B cell (primary cell): Measurements from ENCODE around the gene B9D2. TPM values are rescaled to one million over a fixed set of nuclear protein-coding genes. Genes with fewer than 3 reads are reported as not detected.

Source experiments
- ATAC-seq: fragments of 200-7000 bp; cut with Tn5 transposase; one replicate; pipeline ENCODE4 v1.10.0; 2021; ENCODE audit warnings: low read depth, mild to moderate bottlenecking, moderate number of reproducible peaks, moderate library complexity
- CTCF ChIA-PET: fragments of 350-600 bp; sonication (Branson Sonifier 250); formaldehyde crosslinking; loops from one replicate; lab custom pipeline; 2021; ENCODE audit warnings: antibody characterized with exemption, inconsistent platforms; lab: Charles Lee
- POLR2A ChIA-PET: fragments of 350-600 bp; sonication (Branson Sonifier 250); formaldehyde crosslinking; loops from one replicate; lab custom pipeline; 2021; ENCODE audit warnings: antibody characterized with exemption; lab: Charles Lee
- DNase-seq: peaks from one replicate; pipeline ENCODE4 v3.0.0; 2013
- H2AFZ ChIP-seq: 2 replicates; pipeline ENCODE4 v1.6.1; 2012; ENCODE audit warnings: mild to moderate bottlenecking, low read depth, low read length; ENCODE audit not compliant: insufficient read depth, poor library complexity, severe bottlenecking
- H3K27ac ChIP-seq, 2 donors: 1 replicate in 1 of 2; 2 replicates in 1 of 2; pipeline ENCODE4 v1.5.1; 2012 to 2013; ENCODE audit warnings: low read length in 2 of 2, mild to moderate bottlenecking in 2 of 2, moderate library complexity in 1 of 2
- H3K27me3 ChIP-seq, 4 experiments: fragments of 200-600 bp in 1 of 4; sonication (generic) in 1 of 4; replicated peaks in 1 of 4; 1 replicate in 2 of 4; 2 replicates in 2 of 4; pipeline versions ENCODE4 v1.6.1 to v1.7.0; 2013 to 2016; ENCODE audit warnings: low read length in 3 of 4, mild to moderate bottlenecking in 2 of 4, mixed read lengths in 1 of 4, moderate library complexity in 1 of 4; ENCODE audit not compliant: insufficient read depth in 4 of 4, control insufficient read depth in 3 of 4; ENCODE audit errors: control extremely low read depth in 1 of 4
- H3K36me3 ChIP-seq, 2 experiments: replicated peaks in 1 of 2; 1 replicate in 1 of 2; 2 replicates in 1 of 2; pipeline versions ENCODE4 v1.6.1 to v1.7.1; 2013; ENCODE audit warnings: low read length in 1 of 2; ENCODE audit not compliant: insufficient read depth in 2 of 2, control insufficient read depth in 1 of 2; ENCODE audit errors: control extremely low read depth in 1 of 2, extremely low read depth in 1 of 2
- H3K4me1 ChIP-seq, 2 donors: fragments of 200-600 bp in 1 of 2; sonication (generic) in 1 of 2; 1 replicate in 1 of 2; 2 replicates in 1 of 2; pipeline versions ENCODE4 v1.5.1 to v1.6.1; 2013 to 2017; ENCODE audit warnings: low read length in 2 of 2; ENCODE audit not compliant: control insufficient read depth in 2 of 2, insufficient read depth in 2 of 2
- H3K4me2 ChIP-seq: replicated peaks from 2 replicates; pipeline ENCODE3; 2012; ENCODE audit warnings: mild to moderate bottlenecking, low read depth, low read length; ENCODE audit not compliant: poor library complexity, severe bottlenecking
- H3K4me3 ChIP-seq, 5 experiments: fragments of 200-600 bp in 1 of 5; sonication (generic) in 1 of 5; 1 replicate in 3 of 5; 2 replicates in 2 of 5; pipeline versions ENCODE4 v1.5.1 to v1.7.0; 2011 to 2016; ENCODE audit warnings: low read length in 4 of 5, mild to moderate bottlenecking in 4 of 5, low read depth in 2 of 5, control low read depth in 1 of 5, moderate library complexity in 1 of 5; ENCODE audit not compliant: insufficient read depth in 1 of 5; ENCODE audit errors: control extremely low read depth in 1 of 5, extremely low read depth in 1 of 5
- H3K79me2 ChIP-seq: fragments of 200-600 bp; sonication (generic); one replicate; pipeline ENCODE4 v1.6.0; 2016; ENCODE audit warnings: low read length; ENCODE audit not compliant: control insufficient read depth, insufficient read depth
- H3K9ac ChIP-seq: fragments of 200-600 bp; sonication (generic); 2 replicates; pipeline ENCODE4 v1.6.1; 2017; ENCODE audit warnings: mild to moderate bottlenecking, low read length, moderate library complexity
- H3K9me3 ChIP-seq, 3 donors: one replicate each; pipeline versions ENCODE4 v1.6.1 to v1.7.1; 2013; ENCODE audit warnings: low read length in 2 of 3; ENCODE audit not compliant: control insufficient read depth in 2 of 3, insufficient read depth in 1 of 3; ENCODE audit errors: control extremely low read depth in 1 of 3
- H4K20me1 ChIP-seq: 2 replicates; pipeline ENCODE4 v1.6.0; 2012; ENCODE audit warnings: mild to moderate bottlenecking, low read length; ENCODE audit not compliant: insufficient read depth, control insufficient read depth, poor library complexity, severe bottlenecking
- H3K27ac Mint-ChIP-seq: one replicate; pipeline ENCODE4 v1.8.0; 2021; ENCODE audit warnings: mixed read lengths
- H3K27me3 Mint-ChIP-seq: one replicate; pipeline ENCODE4 v1.8.0; 2021; ENCODE audit warnings: mixed read lengths
- H3K4me1 Mint-ChIP-seq: one replicate; pipeline ENCODE4 v1.8.0; 2021; ENCODE audit warnings: mixed read lengths
- H3K4me3 Mint-ChIP-seq: one replicate; pipeline ENCODE4 v1.8.0; 2021; ENCODE audit warnings: mixed read lengths
- H3K9me3 Mint-ChIP-seq: one replicate; pipeline ENCODE4 v1.8.0; 2022; ENCODE audit warnings: mixed read lengths; ENCODE audit not compliant: insufficient read depth
- EZH2 ChIP-seq: IDR thresholded peaks from 2 replicates; pipeline ENCODE4 v1.6.1; 2012; ENCODE audit warnings: borderline replicate concordance, low read depth, mild to moderate bottlenecking, moderate library complexity, low read length; ENCODE audit not compliant: insufficient read depth, poor library complexity, severe bottlenecking
- WGBS: methylation state at CpG from one replicate; pipeline ENCODE4 v1.1.5; 2013; ENCODE audit warnings: missing lambda C conversion rate; ENCODE audit not compliant: insufficient coverage; 5-methylcytosine and 5-hydroxymethylcytosine counted together
- intact Hi-C: fragments of 100-400 bp; cut with micrococcal nuclease; formaldehyde crosslinking; loops from one replicate; pipeline ENCODE4 v1.10.0; 2022
- polyA plus RNA-seq: library from polyadenylated mRNA; depleted of rRNA; stranded (reverse); fragments of >200 nt; gene quantifications from 2 replicates; pipeline ENCODE4 v1.2.3, GENCODE V29; 2012
- total RNA-seq, 2 donors: library from RNA; stranded (reverse); fragments of 120-200 nt in 1 of 2; gene quantifications; 1 replicate in 1 of 2; 2 replicates in 1 of 2; pipeline versions ENCODE4 v1.2.3 to v1.2.4, GENCODE V29; 2013 to 2022
- TF ChIP-seq, protein P1 (sequence below): fragments of 200-600 bp; IDR thresholded peaks from one replicate; pipeline ENCODE4 v1.8.0; 2022; ENCODE audit warnings: antibody characterized with exemption, mild to moderate bottlenecking

Gene B9D2
- total and polyA plus RNA-seq, 2 donors (not counting 1 experiment from before 2014, with no cell fraction given) = 9.9 to 17.5 TPM

DNA sequence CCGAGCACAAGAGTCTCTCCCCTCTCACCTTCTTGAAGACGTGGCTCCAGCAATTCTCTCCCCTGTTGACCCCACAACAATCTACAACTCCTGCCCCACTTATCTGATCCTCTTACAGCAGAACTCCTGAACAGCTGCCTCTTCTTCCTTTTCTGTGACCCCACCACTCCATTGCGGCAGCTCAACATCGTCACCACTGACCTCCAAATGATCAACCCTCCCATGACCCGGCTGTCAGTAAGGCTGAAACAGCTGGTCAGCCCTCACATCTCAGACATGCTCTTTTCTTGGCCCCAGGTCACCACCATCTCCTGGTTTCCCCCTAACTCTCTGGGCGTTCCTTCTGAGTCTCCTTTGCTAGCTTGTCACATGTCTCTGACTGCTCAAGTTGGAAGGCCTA is 31.4 kb upstream of the B9D2 start:
- no peaks in the 10 kb centered on the region for H4K20me1 ChIP-seq
- no peak for DNase-seq
- no peak overlapping the region for H3K27ac ChIP-seq
- H3K27me3 ChIP-seq = no peaks in the 10 kb centered on the region
- H3K27ac Mint-ChIP-seq = peak overlapping the region; percentile 22
- H3K79me2 ChIP-seq = peaks cover 59% of the 10 kb centered on the region
- H3K9ac ChIP-seq = no peak overlapping the region
- no peaks in the 10 kb centered on the region for H3K27me3 Mint-ChIP-seq
- peaks cover 27 to 28% of the 10 kb centered on the region in 2 donors for H3K4me1 ChIP-seq
- H3K4me3 ChIP-seq = no peak overlapping the region
- 79% methylated on average over 6 of the region's 6 CpGs for WGBS
- no peak for TF ChIP-seq EZH2
- TF ChIP-seq, protein P1, sequence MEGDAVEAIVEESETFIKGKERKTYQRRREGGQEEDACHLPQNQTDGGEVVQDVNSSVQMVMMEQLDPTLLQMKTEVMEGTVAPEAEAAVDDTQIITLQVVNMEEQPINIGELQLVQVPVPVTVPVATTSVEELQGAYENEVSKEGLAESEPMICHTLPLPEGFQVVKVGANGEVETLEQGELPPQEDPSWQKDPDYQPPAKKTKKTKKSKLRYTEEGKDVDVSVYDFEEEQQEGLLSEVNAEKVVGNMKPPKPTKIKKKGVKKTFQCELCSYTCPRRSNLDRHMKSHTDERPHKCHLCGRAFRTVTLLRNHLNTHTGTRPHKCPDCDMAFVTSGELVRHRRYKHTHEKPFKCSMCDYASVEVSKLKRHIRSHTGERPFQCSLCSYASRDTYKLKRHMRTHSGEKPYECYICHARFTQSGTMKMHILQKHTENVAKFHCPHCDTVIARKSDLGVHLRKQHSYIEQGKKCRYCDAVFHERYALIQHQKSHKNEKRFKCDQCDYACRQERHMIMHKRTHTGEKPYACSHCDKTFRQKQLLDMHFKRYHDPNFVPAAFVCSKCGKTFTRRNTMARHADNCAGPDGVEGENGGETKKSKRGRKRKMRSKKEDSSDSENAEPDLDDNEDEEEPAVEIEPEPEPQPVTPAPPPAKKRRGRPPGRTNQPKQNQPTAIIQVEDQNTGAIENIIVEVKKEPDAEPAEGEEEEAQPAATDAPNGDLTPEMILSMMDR = no peak
- H3K4me3 Mint-ChIP-seq = peak overlapping the region; percentile 80
- peaks cover 0 to 24% of the 10 kb centered on the region in 2 experiments for H3K36me3 ChIP-seq
- peaks cover 40% of the 10 kb centered on the region for H3K4me1 Mint-ChIP-seq
- no peaks in the 10 kb centered on the region for H3K9me3 Mint-ChIP-seq
- CTCF ChIA-PET = no interaction called here
- H2AFZ ChIP-seq = no peak overlapping the region
- POLR2A ChIA-PET = interaction anchor here (0.8 kb wide), 1 partner anchor 31 kb away, joined by 3 read pairs; the partner anchor contains the start of gene B9D2
- no peaks in the 10 kb centered on the region for H3K9me3 ChIP-seq
- intact Hi-C loops = loop anchor here (5.0 kb wide), 1 partner anchor 678 kb away; the partner anchor contains the start of genes COQ8B and ITPKC
- H3K4me2 ChIP-seq = no peak overlapping the region
- ATAC-seq = no peak

DNA sequence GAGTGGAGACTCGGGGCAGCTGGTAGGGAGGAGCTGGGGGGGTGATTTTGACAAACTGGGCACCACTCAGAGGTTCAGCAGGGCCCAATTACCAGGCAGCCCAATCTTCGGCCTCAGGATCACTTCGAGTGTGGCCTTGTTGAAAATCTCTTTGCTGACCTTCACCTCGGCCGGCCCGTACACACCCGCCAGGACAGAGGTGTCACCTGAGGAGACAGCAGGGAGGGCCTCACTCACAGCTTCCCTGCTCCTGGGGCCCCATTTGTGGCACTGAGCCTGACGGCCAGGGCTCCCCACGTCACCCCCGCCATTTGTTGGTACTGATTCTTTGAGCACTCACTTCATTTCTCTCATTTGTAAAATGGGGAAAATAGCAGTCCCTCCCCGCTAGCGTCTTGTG is 28.8 kb upstream of the B9D2 start:
- H3K9me3 Mint-ChIP-seq = no peaks in the 10 kb centered on the region
- H3K9me3 ChIP-seq = no peaks in the 10 kb centered on the region
- H3K4me1 Mint-ChIP-seq = peaks cover 22% of the 10 kb centered on the region
- no peak overlapping the region for H3K4me2 ChIP-seq
- peaks cover 15 to 16% of the 10 kb centered on the region in 2 donors for H3K4me1 ChIP-seq
- ChIA-PET POLR2A (no interaction called here), CTCF (interaction anchor here (0.6 to 1.3 kb wide), 2 partner anchors 14 to 928 kb away, joined by 4 read pairs; no protein-coding TSS in a partner anchor)
- H4K20me1 ChIP-seq = no peaks in the 10 kb centered on the region
- ATAC-seq = no peak
- H3K4me3 Mint-ChIP-seq = no peak overlapping the region
- 99% methylated on average over 12 of the region's 12 CpGs for WGBS
- no peak overlapping the region for H3K27ac Mint-ChIP-seq
- H3K27ac ChIP-seq = no peak overlapping the region
- H3K27me3 ChIP-seq = no peaks in the 10 kb centered on the region
- no peaks in the 10 kb centered on the region for H3K27me3 Mint-ChIP-seq
- peaks cover 36% of the 10 kb centered on the region for H3K79me2 ChIP-seq
- H2AFZ ChIP-seq = no peak overlapping the region
- DNase-seq = no peak
- intact Hi-C loops = no loop called here
- no peak for TF ChIP-seq EZH2
- TF ChIP-seq, protein P1 = no peak
- H3K4me3 ChIP-seq = no peak overlapping the region
- peaks cover 0 to 44% of the 10 kb centered on the region in 2 experiments for H3K36me3 ChIP-seq
- no peak overlapping the region for H3K9ac ChIP-seq
